HG03442 (cell line): ENCODE measurements around the gene MBOAT2.

Source experiments
- ATAC-seq: cut with Tn5 transposase; IDR thresholded peaks from one replicate; pipeline ENCODE4 v1.9.1; 2021; ENCODE audit warnings: mild to moderate bottlenecking, moderate library complexity; ENCODE audit not compliant: unreplicated experiment

Gene MBOAT2

DNA sequence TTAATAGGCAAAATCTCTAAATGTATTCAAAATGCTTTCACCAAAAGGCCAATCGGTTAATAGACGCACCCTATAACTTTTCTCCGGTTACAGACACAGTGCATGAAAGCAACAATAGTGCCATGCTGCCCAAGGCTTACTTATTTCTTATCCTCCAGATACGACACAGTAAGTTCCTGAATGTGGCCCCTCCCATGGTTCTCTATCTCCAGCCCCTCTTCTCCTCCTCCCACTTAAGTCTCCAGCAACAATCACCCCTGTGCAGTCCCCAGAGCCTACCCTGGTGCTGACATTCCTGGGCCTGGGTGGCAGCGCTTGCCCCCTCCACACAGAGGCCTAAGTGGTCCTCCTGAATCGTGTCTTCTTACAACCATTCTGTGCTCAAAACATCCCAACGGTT is 169.6 kb downstream of the MBOAT2 start:
- ATAC-seq, result no peak

DNA sequence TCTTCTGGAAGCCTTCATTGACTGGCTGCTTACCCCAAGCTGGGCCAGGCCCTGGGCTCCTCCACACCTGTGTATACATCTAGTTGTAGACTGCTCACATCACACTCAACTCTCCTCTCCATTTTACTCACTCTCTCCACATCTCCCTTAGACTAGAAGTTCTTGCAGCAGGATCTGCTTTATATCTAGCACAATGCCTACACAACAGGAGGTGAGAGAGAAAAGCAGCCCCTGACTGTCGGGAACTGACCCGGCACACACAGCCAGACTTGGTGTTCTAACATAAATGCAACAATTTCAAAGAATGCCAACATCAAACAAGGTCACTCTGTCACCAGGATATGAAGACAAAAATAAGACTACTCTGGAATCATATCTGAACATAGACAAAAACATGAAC is 172.0 kb downstream of the MBOAT2 start:
- no peak for ATAC-seq

DNA sequence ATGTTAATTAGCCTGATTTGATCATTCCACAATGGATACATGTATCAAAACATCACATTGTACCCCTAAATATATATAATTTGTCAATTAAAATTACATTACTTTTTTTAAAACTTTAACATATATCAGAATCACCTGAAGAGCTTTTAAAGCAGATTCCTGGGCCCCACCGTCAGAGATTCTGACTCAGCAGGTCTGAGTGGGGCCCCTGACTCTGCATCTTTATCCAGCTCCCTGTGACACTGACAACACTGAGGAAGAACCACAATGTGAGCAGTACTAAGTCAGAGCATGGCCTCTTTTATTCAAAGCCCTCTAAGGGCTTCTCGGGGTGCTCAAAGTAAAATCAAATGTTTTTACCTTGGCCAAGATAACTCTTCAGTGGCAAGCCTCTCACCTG is 175.8 kb downstream of the MBOAT2 start:
- ATAC-seq, result no peak

GRCh38 chr2:8822218-8822617 is 181.3 kb downstream of the MBOAT2 start:
- no peak for ATAC-seq

DNA sequence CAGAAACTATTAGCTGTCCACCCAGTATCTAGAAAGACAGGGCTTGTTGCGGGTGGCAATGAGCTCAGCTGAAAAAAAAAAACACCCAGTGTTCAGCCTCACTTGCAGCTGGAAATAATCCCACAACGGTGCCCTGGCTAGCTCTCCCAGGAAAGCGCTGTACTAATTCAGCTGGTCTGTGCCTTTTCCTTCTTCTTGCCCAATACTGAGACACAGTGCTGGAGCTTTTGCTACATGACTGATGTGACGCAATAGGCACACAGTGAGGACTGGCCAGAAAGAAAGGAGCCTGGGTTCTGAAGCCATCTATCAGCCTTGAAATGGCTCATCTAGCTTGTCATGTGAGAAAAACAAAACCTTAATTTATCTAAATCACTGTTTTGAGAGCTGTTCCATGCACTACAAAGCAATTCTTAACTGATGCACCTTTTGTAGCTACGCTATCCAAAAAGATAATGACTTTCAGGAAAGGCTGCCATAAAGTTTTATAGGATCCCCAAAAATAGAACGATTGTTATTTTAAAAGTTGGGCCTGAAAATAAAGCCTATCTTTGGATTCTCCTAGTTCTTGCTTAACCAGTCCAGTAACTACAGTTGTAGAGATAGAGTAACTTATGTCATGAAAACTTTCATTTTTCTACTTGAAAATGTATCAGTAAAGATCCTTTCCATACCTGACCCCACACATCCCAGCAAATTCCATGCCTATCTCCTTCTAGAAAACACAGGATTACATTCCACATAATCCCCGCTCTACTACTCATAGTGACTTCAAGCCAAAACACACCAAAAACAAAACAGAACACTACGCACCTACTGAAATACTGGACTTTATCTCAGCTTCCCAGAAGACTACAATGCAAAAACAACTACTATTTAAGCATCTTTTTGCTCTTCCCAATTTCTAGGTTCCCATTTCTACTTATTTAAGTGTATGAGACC is 181.9 kb downstream of the MBOAT2 start:
- no peak for ATAC-seq

GRCh38 chr2:8819948-8820347 is 183.5 kb downstream of the MBOAT2 start:
- no peak for ATAC-seq

GRCh38 chr2:8819194-8819593 is 184.3 kb downstream of the MBOAT2 start:
- no peak for ATAC-seq

- no peak for ATAC-seq
Observed at GRCh38 chr2:8817221-8817620, 186.3 kb downstream of the MBOAT2 start.

GRCh38 chr2:8806885-8807704 is 196.4 kb downstream of the MBOAT2 start:
- no peak for ATAC-seq

DNA sequence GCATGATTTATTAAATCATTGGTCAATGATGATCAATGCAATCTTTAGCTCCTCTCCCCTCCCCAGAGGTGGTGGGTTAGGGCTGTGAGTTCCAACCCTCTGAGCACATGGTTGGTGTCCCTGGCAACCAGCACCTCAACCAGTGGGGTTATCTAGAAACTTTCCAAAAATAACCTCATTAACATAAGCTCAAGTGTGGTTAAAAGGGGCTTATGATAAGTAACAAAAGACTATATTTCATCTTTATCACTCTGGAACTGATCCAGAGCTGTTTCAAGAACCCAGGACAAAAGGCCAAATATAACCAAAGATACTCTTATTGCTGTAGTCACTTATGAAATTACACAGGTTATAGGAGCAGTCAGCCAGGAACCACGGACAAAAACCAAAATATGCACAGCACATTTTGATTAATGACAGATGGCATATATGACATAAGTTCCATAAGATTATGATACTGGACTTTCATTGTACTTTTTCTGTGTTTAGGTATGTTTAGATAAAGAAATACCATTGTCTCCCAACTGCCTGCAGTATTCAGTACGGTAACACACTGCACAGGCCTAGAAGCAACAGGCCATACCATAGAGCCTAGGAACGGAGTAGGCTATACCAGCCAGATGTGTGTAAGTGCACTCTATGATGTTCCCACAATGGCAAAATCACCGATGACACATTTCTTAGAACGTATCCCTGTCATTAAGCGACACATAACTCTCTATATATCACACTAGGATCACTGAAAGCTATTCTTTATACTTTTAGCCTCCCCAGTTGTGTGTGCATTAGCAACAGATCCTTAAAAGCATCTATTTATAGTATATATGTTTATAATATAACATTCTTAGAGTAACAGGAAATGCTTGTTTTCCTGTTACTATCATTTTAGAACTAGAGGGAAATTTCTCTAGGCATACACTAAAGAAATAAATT is 197.9 kb downstream of the MBOAT2 start:
- no peak for ATAC-seq

DNA sequence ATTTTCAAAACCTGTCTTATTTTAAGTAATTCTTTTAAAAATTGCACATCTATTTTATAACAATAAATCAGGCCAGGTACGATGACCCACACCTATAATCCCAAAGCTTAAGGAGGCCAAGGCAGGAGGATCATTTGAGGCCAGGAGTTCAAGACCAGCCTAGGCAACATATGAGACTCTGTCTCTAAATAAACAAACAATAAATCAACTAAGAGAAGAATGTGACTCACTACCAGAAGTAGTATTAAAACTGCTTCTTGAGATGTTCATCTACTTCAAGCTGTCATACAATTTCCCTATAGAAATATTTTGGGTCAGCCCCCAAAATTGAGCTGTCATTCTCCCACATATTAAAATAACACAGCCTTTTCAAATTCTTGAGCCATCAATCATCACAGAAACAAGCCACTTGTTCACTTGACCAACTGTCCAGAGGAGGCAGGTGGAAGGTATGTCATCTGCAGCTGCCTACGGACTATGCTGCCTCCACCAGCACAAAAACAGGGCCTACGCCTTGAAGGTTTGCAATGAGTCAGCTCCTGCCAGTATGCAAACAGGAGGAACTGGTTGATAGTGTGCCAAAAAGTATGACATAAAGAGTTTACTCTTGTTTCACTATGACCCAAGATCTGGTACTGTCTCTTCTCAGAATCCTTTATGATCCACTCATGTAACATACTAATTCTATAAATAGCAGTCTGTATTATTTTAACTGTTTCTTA is 199.7 kb downstream of the MBOAT2 start:
- peak; percentile 100 for ATAC-seq

- no peak for ATAC-seq
Observed at GRCh38 chr2:8802741-8803140, 200.7 kb downstream of the MBOAT2 start.
